PC-3 (cell line): ENCODE results near the gene GCSH. TPM values are rescaled to one million over a fixed set of nuclear protein-coding genes. Genes with fewer than 3 reads are reported as not detected.

Experiments
- ATAC-seq: fragments of 200-7000 bp; cut with Tn5 transposase; 2 replicates; pipeline ENCODE4 v1.9.1; 2020; ENCODE audit warnings: mild to moderate bottlenecking, moderate library complexity
- BruUV-seq: library from RNA; stranded (reverse); fragments of 400-500 nt; replicated peaks from 2 replicates; lab custom pipeline; 2021; lab: Mats Ljungman, UMichigan
- CTCF ChIA-PET: fragments of 300-600 bp; sonication (Branson Sonifier 250); formaldehyde crosslinking; loops from one replicate; lab custom pipeline; 2022; ENCODE audit warnings: antibody characterized with exemption; lab: Charles Lee
- POLR2A ChIA-PET: fragments of 300-600 bp; sonication (Branson Sonifier 250); formaldehyde crosslinking; loops from one replicate; lab custom pipeline; 2022; ENCODE audit warnings: antibody characterized with exemption; ENCODE audit not compliant: unreplicated experiment; lab: Charles Lee
- DNase-seq: peaks from one replicate; pipeline ENCODE4 v3.0.0-alpha.2; 2015
- H2AFZ ChIP-seq: fragments of 300-600 bp; sonication (generic); 2 replicates; pipeline ENCODE4 v1.6.0; 2016; ENCODE audit warnings: antibody characterized with exemption, low read length
- H3F3A ChIP-seq: fragments of 300-600 bp; sonication (generic); one replicate; pipeline ENCODE4 v1.6.0; 2017; ENCODE audit warnings: antibody characterized with exemption, low read length, control low read depth, mild to moderate bottlenecking; ENCODE audit not compliant: unreplicated experiment
- H3K27ac ChIP-seq: fragments of 300-600 bp; sonication (generic); 2 replicates; pipeline ENCODE4 v1.5.1; 2016; ENCODE audit warnings: mild to moderate bottlenecking, low read length
- H3K27me3 ChIP-seq: fragments of 300-600 bp; sonication (generic); 2 replicates; pipeline ENCODE4 v1.6.1; 2016; ENCODE audit warnings: low read length, mixed read lengths
- H3K36me3 ChIP-seq: fragments of 300-600 bp; sonication (generic); 2 replicates; pipeline ENCODE4 v1.6.1; 2016; ENCODE audit warnings: low read depth, mixed run types, low read length, mixed read lengths
- H3K4me1 ChIP-seq: fragments of 300-600 bp; sonication (generic); 2 replicates; pipeline ENCODE4 v1.5.1; 2016; ENCODE audit warnings: low read length; ENCODE audit not compliant: insufficient read depth
- H3K4me2 ChIP-seq: fragments of 300-600 bp; sonication (generic); 2 replicates; pipeline ENCODE4 v1.6.0; 2016; ENCODE audit warnings: low read length
- H3K4me3 ChIP-seq: fragments of 300-600 bp; sonication (generic); 2 replicates; pipeline ENCODE4 v1.5.1; 2016; ENCODE audit warnings: mild to moderate bottlenecking, low read length, mixed read lengths
- H3K79me2 ChIP-seq: fragments of 300-600 bp; sonication (generic); 2 replicates; pipeline ENCODE4 v1.6.1; 2017; ENCODE audit warnings: low read length, mixed read lengths
- H3K9ac ChIP-seq: fragments of 300-600 bp; sonication (generic); 2 replicates; pipeline ENCODE4 v1.6.0; 2016; ENCODE audit warnings: mild to moderate bottlenecking, low read length
- H3K9me2 ChIP-seq: fragments of 300-600 bp; sonication (generic); replicated peaks from 2 replicates; pipeline ENCODE4 v1.6.1; 2016; ENCODE audit warnings: mixed run types, low read length, mixed read lengths
- H3K9me3 ChIP-seq: fragments of 300-600 bp; sonication (generic); 2 replicates; pipeline ENCODE4 v1.6.1; 2016; ENCODE audit warnings: low read length, mixed read lengths
- H4K20me1 ChIP-seq: fragments of 300-600 bp; sonication (generic); 2 replicates; pipeline ENCODE4 v1.6.1; 2016; ENCODE audit warnings: low read length, mixed read lengths
- CTCF ChIP-seq: fragments of 300-600 bp; sonication (generic); conservative IDR thresholded peaks from 2 replicates; pipeline ENCODE4 v1.5.1; 2017; ENCODE audit warnings: antibody characterized with exemption, low read depth, mild to moderate bottlenecking, low read length
- EZH2 ChIP-seq: fragments of 300-600 bp; sonication (generic); IDR thresholded peaks from one replicate; pipeline ENCODE4 v1.6.1; 2017; ENCODE audit warnings: antibody characterized with exemption, mild to moderate bottlenecking, low read length; ENCODE audit not compliant: unreplicated experiment
- EZH2phosphoT487 ChIP-seq: fragments of 300-600 bp; sonication (generic); IDR thresholded peaks from 2 replicates; pipeline ENCODE4 v1.6.1; 2018; ENCODE audit warnings: mild to moderate bottlenecking, antibody characterized with exemption, low read length, borderline replicate concordance
- intact Hi-C: fragments of 100-400 bp; cut with micrococcal nuclease; formaldehyde crosslinking; loops from 2 replicates; pipeline ENCODE4 v1.9.0; 2023
- total RNA-seq: library from RNA; depleted of rRNA; stranded (reverse); fragments of >200 nt; gene quantifications from 2 replicates; pipeline ENCODE4 v1.2.3, GENCODE V29; 2014

GCSH gene
- total RNA-seq, 1 experiment from 2014 or later, result 47.5 TPM

DNA sequence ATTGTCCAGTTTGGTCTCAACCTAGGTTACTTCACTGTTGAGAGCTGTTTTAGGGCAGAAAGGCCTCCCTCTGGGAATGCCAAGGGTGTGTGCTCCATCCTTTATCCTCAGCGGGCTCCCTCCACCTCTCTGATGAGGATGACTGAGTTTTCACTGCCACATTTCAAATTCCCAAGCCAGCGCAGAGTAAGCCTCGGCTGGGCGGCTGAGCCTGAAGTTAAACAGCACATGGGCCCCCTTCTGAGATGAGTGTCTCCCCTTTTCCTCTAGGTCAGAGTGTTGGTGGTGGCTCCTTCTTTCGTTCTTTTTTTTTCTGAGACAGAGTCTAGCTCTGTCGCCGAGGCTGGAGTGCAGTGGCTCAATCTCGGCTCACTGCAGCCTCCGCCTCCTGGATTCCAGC lies 5.5 kb upstream of the GCSH start:
- no peaks in the 10 kb centered on the region for H4K20me1 ChIP-seq
- H3K27me3 ChIP-seq, result no peaks in the 10 kb centered on the region
- no TSS peak for BruUV-seq
- intact Hi-C loops, result no loop called here
- TF ChIP-seq CTCF, result no peak
- no peak for TF ChIP-seq EZH2
- no peak for TF ChIP-seq EZH2phosphoT487
- H3K9ac ChIP-seq, result no peak overlapping the region
- no peak overlapping the region for H3K4me3 ChIP-seq
- H3K4me2 ChIP-seq, result no peak overlapping the region
- DNase-seq, result no peak
- H3K9me2 ChIP-seq, result no peaks in the 10 kb centered on the region
- H3F3A ChIP-seq, result no peaks in the 10 kb centered on the region
- H3K27ac ChIP-seq, result no peak overlapping the region
- H3K9me3 ChIP-seq, result no peaks in the 10 kb centered on the region
- H3K36me3 ChIP-seq, result no peaks in the 10 kb centered on the region
- CTCF ChIA-PET, result no interaction called here
- peaks cover 11% of the 10 kb centered on the region for H3K4me1 ChIP-seq
- POLR2A ChIA-PET, result no interaction called here
- H3K79me2 ChIP-seq, result no peaks in the 10 kb centered on the region
- no peak for ATAC-seq
- no peak overlapping the region for H2AFZ ChIP-seq

GRCh38 chr16:81099958-81100357 lies 3.8 kb upstream of the GCSH start:
- CTCF ChIA-PET, result no interaction called here
- intact Hi-C loops, result loop anchor here (10.0 kb wide), 1 partner anchor 95 kb away; no protein-coding TSS in a partner anchor
- BruUV-seq, result no TSS peak

More at GRCh38 chr16:81099958-81100357, 3.8 kb upstream of the GCSH start:
- Histone ChIP-seq H3K79me2 (peaks cover 10% of the 10 kb centered on the region), H3K27me3 (no peaks in the 10 kb centered on the region), H3K4me3 (no peak overlapping the region), H3F3A (no peaks in the 10 kb centered on the region), H3K4me2 (no peak overlapping the region), H3K27ac (no peak overlapping the region), H4K20me1 (no peaks in the 10 kb centered on the region), H3K9me3 (no peaks in the 10 kb centered on the region), H3K36me3 (no peaks in the 10 kb centered on the region), H3K9me2 (no peaks in the 10 kb centered on the region), H3K9ac (no peak overlapping the region), H3K4me1 (peaks cover 13% of the 10 kb centered on the region), H2AFZ (no peak overlapping the region)
- DNase-seq (no peak), ATAC-seq (no peak)
- POLR2A ChIA-PET, result no interaction called here
- TF ChIP-seq EZH2, result no peak
- no peak for TF ChIP-seq EZH2phosphoT487
- no peak for TF ChIP-seq CTCF
